GM19025 (cell line): Measurements from ENCODE around the gene PLPP6.

Experiments
- ATAC-seq: cut with Tn5 transposase; IDR thresholded peaks from one replicate; pipeline ENCODE4 v1.9.1; 2021; ENCODE audit warnings: mild to moderate bottlenecking, low read depth, moderate library complexity; ENCODE audit not compliant: unreplicated experiment

The PLPP6 gene

GRCh38 chr9:4661611-4662010 lies 483 bp upstream of the PLPP6 start:
- ATAC-seq = no peak

DNA sequence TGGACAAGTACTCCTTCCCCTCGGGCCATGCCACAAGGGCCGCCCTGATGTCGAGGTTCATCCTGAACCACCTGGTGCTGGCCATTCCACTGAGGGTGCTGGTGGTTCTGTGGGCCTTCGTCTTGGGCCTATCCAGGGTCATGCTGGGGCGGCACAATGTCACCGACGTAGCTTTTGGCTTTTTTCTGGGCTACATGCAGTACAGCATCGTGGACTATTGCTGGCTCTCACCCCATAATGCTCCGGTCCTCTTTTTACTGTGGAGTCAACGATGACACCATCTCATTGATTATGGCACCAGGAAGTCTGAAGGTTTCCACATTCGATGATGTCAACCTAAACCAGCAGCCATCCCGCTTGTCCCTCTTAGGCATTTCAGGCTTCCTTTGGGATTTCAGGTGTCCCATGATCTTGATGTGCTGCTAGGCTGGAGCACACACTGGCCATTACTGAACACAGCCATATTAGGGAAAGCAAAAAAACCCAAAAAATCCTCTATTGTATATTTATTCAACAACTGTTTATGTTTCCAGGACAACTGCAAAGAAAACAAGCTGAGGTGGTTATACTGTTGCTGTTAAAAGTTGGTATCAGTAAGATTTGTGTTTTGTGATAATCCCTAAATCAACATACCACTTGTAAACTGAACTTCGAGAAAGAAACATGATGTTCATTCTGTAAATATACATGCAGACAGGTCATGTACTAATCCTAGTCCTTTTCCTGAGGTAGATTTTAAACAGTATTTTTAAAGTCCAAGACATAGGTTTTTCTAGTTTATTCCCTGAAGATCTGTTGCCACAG lies 1.1 kb downstream of the PLPP6 start:
- ATAC-seq = no peak

DNA sequence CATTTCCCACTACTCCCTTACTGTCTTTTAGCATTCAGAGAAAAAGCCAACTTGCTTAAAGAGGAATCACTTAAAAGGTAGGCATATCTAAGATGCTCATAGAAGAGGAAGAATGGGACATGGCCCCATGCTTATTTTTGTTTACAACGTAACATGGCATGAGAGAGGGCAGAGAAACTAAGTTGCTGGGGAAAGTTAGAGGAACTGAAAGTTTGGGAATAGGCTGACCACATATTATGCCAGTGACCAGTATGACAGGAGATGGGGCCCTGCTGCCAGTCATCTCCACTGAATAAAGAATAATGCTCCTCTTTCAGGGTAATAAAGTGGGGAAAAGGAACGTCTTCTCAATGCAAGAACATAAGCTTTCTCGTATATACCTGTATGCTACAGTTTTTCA lies 1.9 kb downstream of the PLPP6 start:
- no peak for ATAC-seq

DNA sequence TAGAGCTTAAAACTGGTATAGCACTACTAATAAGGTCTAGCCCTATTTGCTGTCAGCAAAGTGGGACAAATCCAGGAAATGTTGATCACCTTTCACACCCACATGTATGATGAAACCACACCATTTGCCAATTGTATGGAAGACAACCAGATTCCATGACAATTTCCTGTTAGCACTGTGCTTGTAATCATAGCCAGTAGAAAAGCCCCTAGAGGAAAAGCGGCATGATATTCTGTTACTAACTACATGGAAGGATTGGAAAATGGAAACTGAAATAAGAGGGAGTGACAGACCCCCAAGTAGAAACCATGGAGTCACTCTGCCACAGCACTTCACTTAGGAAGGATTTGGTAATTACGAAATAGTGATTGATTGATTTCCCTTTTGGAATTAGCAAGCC lies 3.3 kb downstream of the PLPP6 start:
- ATAC-seq = no peak

DNA sequence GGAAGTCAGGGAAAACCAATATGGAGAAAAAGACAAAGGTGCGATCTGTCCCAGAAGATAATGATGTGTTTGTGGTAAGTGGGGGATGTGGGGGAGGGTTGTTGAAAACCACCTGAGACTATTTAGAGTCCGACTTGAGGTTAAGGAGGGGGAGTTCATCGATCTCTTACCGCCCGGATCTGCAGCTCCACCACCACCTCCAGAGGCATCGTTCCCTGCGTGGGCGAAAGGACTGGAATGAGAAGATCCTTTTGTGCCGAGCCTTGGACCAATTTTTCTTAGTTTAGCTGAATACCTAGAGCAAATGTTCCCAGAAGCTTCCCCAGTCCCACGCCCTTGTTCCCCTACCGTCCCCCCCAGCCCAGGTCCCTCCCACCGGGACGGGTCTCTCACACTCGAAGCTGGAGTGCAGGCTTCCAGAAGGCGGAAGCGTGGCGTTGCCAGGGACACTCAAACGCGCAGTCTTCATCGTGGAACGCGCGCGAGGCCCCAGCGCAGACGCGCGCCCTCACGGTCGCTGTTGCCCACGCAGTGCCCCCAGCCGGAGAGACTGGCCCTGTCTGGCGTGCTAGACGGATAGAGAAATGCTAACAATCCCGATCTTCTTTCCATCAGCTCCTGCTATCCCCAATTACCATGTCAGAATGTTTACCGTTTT lies 4.1 kb downstream of the PLPP6 start, which contains the start of gene SPATA6L:
Gene SPATA6L, minus strand, starts transcription at position 439 of the 658 bp plus-strand sequence. Its CDS starts 230 bp downstream, at position 209.
- no peak for ATAC-seq

GRCh38 chr9:4667681-4668080 lies 5.6 kb downstream of the PLPP6 start:
- ATAC-seq = no peak

DNA sequence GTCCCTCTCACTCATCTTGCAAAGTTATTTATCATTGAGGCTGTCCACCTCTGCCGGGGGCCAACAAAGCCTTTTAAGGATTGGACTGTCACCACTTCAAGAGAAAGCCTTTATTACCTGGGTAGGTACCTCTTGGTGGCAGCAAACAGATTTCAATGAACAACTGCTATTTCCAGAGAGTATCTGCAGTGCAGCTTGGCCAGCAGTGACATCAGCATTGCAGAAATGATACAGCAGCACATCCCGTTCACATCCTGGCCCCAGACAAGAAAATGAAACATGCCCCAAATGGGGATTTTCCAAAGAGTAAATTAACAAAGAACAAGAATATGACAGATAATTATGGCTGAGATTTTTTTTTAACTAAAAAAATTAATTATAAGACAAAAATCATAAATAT lies 6.5 kb downstream of the PLPP6 start:
- ATAC-seq = no peak

DNA sequence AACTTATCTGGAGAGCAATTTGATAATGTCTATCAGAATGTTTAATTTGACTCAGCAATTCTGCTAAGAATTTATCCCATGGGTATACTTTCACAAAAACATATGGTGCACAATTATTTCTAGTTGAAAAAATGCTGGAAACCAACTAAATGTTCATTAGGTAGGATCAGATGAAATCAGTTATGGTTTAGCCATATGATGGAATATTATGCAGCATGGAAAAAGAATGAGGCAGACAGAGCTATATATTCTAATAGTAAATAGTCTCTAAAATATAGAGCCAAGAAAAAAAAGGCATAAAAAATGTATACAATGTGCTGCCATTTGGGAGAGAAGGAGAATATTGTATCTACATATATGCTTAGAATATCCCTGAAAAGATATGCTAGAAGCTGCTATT lies 7.8 kb downstream of the PLPP6 start:
- no peak for ATAC-seq

- no peak for ATAC-seq
Observed at GRCh38 chr9:4670591-4670990, 8.5 kb downstream of the PLPP6 start.

GRCh38 chr9:4671737-4672136 lies 9.6 kb downstream of the PLPP6 start:
- no peak for ATAC-seq

GRCh38 chr9:4674783-4675182 lies 12.7 kb downstream of the PLPP6 start:
- ATAC-seq = no peak

- no peak for ATAC-seq
Observed at GRCh38 chr9:4677392-4677791, 15.3 kb downstream of the PLPP6 start.

DNA sequence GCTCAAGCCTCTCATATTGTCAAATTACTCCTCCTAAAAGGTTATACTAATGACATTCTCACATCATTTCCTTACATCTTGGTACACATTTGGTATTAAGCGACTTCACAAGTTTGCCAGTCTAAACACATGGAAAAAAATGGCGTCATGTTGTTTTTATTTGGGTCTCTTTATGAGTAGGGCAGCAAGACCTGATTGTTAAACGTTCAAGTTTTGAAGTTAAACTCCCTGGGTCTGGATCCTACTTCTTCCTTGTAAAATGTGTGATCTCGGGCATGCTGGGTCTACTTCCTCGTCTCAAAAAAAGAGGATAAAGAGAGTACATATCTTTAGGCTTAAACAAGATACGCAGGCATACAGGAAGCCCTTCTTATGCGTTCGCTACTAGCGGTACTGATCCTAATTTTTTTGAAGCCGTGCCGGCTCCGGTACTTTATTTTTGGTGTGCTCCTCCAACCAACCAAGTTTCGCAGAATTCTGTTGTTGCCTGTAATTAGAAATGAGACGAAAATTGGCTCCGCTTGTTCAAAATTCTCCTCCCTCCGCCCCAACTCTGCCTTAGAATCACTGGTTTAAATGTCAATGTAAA lies 16.7 kb downstream of the PLPP6 start:
- ATAC-seq = no peak

- peak; percentile 97 for ATAC-seq
Observed at GRCh38 chr9:4679268-4680172, 17.4 kb downstream of the PLPP6 start, which contains the start of gene CDC37L1. TSS of gene CDC37L1 (plus strand) at chr9:4679569. CDS start at chr9:4679768, 199 bp downstream.

- ATAC-seq = no peak
Observed at GRCh38 chr9:4680173-4680525, 18.1 kb downstream of the PLPP6 start.

- no peak for ATAC-seq
Observed at GRCh38 chr9:4680750-4681149, 18.7 kb downstream of the PLPP6 start.

DNA sequence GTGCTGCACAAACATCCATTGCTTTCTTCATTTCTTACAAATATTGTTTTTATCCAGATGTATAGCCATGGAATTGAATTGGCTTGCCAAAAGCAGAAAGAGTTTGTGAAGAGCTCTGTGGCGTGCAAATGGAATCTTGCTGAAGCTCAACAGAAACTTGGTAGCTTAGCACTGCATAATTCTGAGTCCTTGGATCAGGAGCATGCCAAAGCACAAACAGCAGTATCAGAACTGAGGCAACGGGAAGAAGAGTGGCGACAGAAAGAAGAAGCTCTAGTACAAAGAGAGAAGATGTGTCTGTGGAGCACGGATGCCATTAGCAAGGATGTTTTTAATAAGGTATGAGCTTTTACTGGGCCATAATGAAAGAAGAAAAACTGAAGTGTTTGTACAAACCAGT lies 22.7 kb downstream of the PLPP6 start:
- no peak for ATAC-seq

DNA sequence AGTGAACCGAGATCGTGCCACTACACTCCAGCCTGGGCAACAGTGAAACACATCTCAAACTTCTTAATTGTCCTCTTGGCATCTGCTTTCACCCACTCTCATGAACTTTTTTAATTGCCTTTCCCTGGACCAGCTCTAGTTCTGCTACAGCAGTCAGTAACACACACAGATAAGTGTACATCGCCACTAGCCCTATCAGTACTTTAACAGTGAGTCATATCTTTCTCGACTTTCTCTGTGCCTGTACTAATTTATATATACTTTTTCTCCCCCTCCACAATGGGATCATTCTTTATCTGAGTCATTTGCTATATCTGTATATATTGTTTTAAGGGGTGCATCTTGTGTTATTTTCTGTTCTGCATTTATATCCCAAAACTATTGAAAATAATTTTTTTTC lies 24.0 kb downstream of the PLPP6 start:
- ATAC-seq = no peak

GRCh38 chr9:4686584-4686983 lies 24.5 kb downstream of the PLPP6 start:
- ATAC-seq = no peak

- no peak for ATAC-seq
Observed at GRCh38 chr9:4689021-4689420, 26.9 kb downstream of the PLPP6 start.

DNA sequence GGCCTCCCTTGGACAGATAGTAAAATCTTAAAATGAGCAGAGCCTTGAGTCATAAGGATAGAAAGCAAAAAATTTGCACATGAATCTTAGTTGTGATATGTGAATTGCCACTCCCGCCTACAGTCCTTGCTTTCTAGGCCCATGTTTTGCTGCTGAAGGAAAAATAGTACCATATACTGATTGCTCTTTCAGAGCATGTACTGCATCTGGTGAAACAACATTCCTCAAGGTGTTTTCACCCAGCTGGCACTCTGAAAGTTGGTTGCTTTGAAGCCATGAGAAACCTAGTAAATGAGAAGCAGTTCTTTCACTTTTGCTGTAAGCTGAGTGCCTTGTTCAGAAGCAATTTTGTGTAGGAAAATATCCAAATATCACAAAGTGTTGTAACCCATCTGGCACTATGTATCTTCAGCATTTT lies 27.6 kb downstream of the PLPP6 start:
- ATAC-seq = peak; percentile 72
